Nephron progenitor cell (in vitro differentiated cells): ENCODE measurements around the gene RTL10.
"Not testable (repeated sequence)": the region's sequence is repeated elsewhere in the genome, so short reads cannot be mapped to it uniquely, and the experiment has no call there.

Source experiments
- DNase-seq: peaks from one replicate; pipeline ENCODE4 v3.0.0; 2021
- H3K27ac Mint-ChIP-seq: 2 replicates; pipeline ENCODE4 v1.8.0; 2021; ENCODE audit warnings: mild to moderate bottlenecking, moderate library complexity, mixed read lengths
- H3K27me3 Mint-ChIP-seq: 2 replicates; pipeline ENCODE4 v1.8.0; 2021; ENCODE audit warnings: mild to moderate bottlenecking, low read depth, mixed read lengths; ENCODE audit not compliant: poor library complexity
- H3K36me3 Mint-ChIP-seq: 2 replicates; pipeline ENCODE4 v1.8.0; 2021; ENCODE audit warnings: low read depth, mixed read lengths
- H3K4me1 Mint-ChIP-seq: 2 replicates; pipeline ENCODE4 v1.8.0; 2021; ENCODE audit warnings: mixed read lengths
- H3K4me3 Mint-ChIP-seq: 2 replicates; pipeline ENCODE4 v1.8.0; 2021; ENCODE audit warnings: mild to moderate bottlenecking, moderate library complexity, mixed read lengths
- H3K9me3 Mint-ChIP-seq: 2 replicates; pipeline ENCODE4 v1.8.0; 2021; ENCODE audit warnings: mild to moderate bottlenecking, moderate library complexity, mixed read lengths
- CTCF ChIP-seq: fragments of 200-600 bp; sonication (generic); IDR thresholded peaks from 2 replicates; pipeline ENCODE4 v1.5.0; 2021; ENCODE audit warnings: antibody characterized with exemption

Gene RTL10

GRCh38 chr22:19840059-19840458 is 14.6 kb downstream of the RTL10 start:
- Mint-ChIP-seq H3K4me1 (peaks cover 23% of the 10 kb centered on the region), H3K36me3 (no peaks in the 10 kb centered on the region), H3K27ac (no peak overlapping the region), H3K4me3 (no peak overlapping the region), H3K27me3 (peaks cover 36% of the 10 kb centered on the region), H3K9me3 (no peaks in the 10 kb centered on the region)
- TF ChIP-seq CTCF, result no peak
- no peak for DNase-seq

GRCh38 chr22:19837915-19838314 is 16.8 kb downstream of the RTL10 start:
- no peak for DNase-seq
- Mint-ChIP-seq H3K27ac (no peak overlapping the region), H3K27me3 (peaks cover 36% of the 10 kb centered on the region), H3K4me3 (no peak overlapping the region), H3K9me3 (no peaks in the 10 kb centered on the region), H3K36me3 (no peaks in the 10 kb centered on the region), H3K4me1 (peaks cover 16% of the 10 kb centered on the region)
- TF ChIP-seq CTCF, result no peak

GRCh38 chr22:19836512-19836911 is 18.2 kb downstream of the RTL10 start:
- Mint-ChIP-seq H3K4me1 (peaks cover 2% of the 10 kb centered on the region), H3K9me3 (no peaks in the 10 kb centered on the region), H3K27me3 (peaks cover 33% of the 10 kb centered on the region), H3K36me3 (no peaks in the 10 kb centered on the region), H3K4me3 (no peak overlapping the region), H3K27ac (no peak overlapping the region)
- no peak for DNase-seq
- TF ChIP-seq CTCF, result no peak

- no peaks in the 10 kb centered on the region for H3K4me1 Mint-ChIP-seq
- H3K27ac Mint-ChIP-seq, result no peak overlapping the region
- no peak overlapping the region for H3K4me3 Mint-ChIP-seq
- no peak for DNase-seq
- H3K36me3 Mint-ChIP-seq, result no peaks in the 10 kb centered on the region
- H3K27me3 Mint-ChIP-seq, result peaks cover 23% of the 10 kb centered on the region
- H3K9me3 Mint-ChIP-seq, result no peaks in the 10 kb centered on the region
- TF ChIP-seq CTCF, result no peak
Measured at GRCh38 chr22:19834599-19834998, 20.1 kb downstream of the RTL10 start.

- not testable (repeated sequence) for H3K36me3 Mint-ChIP-seq, DNase-seq, H3K27ac Mint-ChIP-seq, H3K9me3 Mint-ChIP-seq, H3K4me3 Mint-ChIP-seq, H3K4me1 Mint-ChIP-seq
- H3K27me3 Mint-ChIP-seq, result peaks cover 21% of the 10 kb centered on the region
Measured at GRCh38 chr22:19833327-19833726, 21.3 kb downstream of the RTL10 start.

GRCh38 chr22:19832476-19833108 is 22.1 kb downstream of the RTL10 start:
- Mint-ChIP-seq H3K27ac (no peak overlapping the region), H3K36me3 (no peaks in the 10 kb centered on the region), H3K4me1 (no peaks in the 10 kb centered on the region), H3K9me3 (no peaks in the 10 kb centered on the region), H3K27me3 (peaks cover 18% of the 10 kb centered on the region), H3K4me3 (no peak overlapping the region)
- no peak for TF ChIP-seq CTCF
- DNase-seq, result no peak

- not testable (repeated sequence) for H3K4me1 Mint-ChIP-seq, H3K27ac Mint-ChIP-seq, H3K4me3 Mint-ChIP-seq, DNase-seq, H3K36me3 Mint-ChIP-seq, H3K9me3 Mint-ChIP-seq
- peaks cover 17% of the 10 kb centered on the region for H3K27me3 Mint-ChIP-seq
Measured at GRCh38 chr22:19831979-19832378, 22.7 kb downstream of the RTL10 start.
